HEK293 (cell line): ENCODE data around the gene GMPPA.

Experiments
- CTCF ChIA-PET: fragments of 350-600 bp; formaldehyde crosslinking; extraction: SDS; loops from one replicate; lab custom pipeline; 2021; ENCODE audit warnings: antibody characterized with exemption; lab: Yijun Ruan, JAX
- POLR2A ChIA-PET: fragments of 300-600 bp; formaldehyde crosslinking; extraction: SDS; loops from one replicate; lab custom pipeline; 2020; ENCODE audit warnings: antibody characterized with exemption, inconsistent platforms; lab: Yijun Ruan, JAX
- H3K27ac ChIP-seq: fragments of 200-500 bp; sonication (Bioruptor generic); 2 replicates; pipeline ENCODE4 v1.5.1; 2014; ENCODE audit warnings: low read depth, low read length, control low read depth, inconsistent platforms; ENCODE audit errors: extremely low read depth
- H3K36me3 ChIP-seq, 2 experiments: fragments of 200-500 bp in 1 of 2; sonication (Bioruptor generic) in 1 of 2; 1 replicate in 1 of 2; 2 replicates in 1 of 2; pipeline ENCODE4 v1.5.1; 2014 to 2017; ENCODE audit warnings: inconsistent platforms in 2 of 2, low read length in 2 of 2; ENCODE audit not compliant: control insufficient read depth in 2 of 2, insufficient read depth in 1 of 2
- H3K4me1 ChIP-seq: fragments of 200-500 bp; sonication (Bioruptor generic); 2 replicates; pipeline ENCODE4 v1.5.1; 2014; ENCODE audit warnings: mild to moderate bottlenecking, low read length, inconsistent platforms; ENCODE audit not compliant: control insufficient read depth, insufficient read depth
- H3K4me3 ChIP-seq: 2 replicates; pipeline ENCODE4 v1.5.1; 2011; ENCODE audit warnings: low read depth, mild to moderate bottlenecking, control low read depth, low read length, moderate library complexity
- H3K9me3 ChIP-seq: fragments of 200-500 bp; sonication (Bioruptor generic); 2 replicates; pipeline ENCODE4 v1.5.1; 2014; ENCODE audit warnings: low read depth, low read length, inconsistent platforms; ENCODE audit not compliant: control insufficient read depth, insufficient read depth
- BCL6B ChIP-seq: fragments of 450-650 bp; formaldehyde crosslinking; IDR thresholded peaks from 2 replicates; pipeline ENCODE4 v1.5.1; 2017; ENCODE audit warnings: missing biosample characterization, missing genetic modification characterization
- GLIS2 ChIP-seq: fragments of 450-650 bp; formaldehyde crosslinking; IDR thresholded peaks from 2 replicates; pipeline ENCODE4 v1.5.1; 2016; ENCODE audit warnings: missing biosample characterization, missing genetic modification characterization
- REST ChIP-seq: fragments of 450-650 bp; formaldehyde crosslinking; IDR thresholded peaks from 2 replicates; pipeline ENCODE4 v1.5.1; 2016; ENCODE audit warnings: missing biosample characterization, missing genetic modification characterization
- TCF7L2 ChIP-seq: IDR thresholded peaks from 2 replicates; pipeline ENCODE4 v1.6.1; 2011; ENCODE audit warnings: low read depth, mild to moderate bottlenecking, inconsistent platforms, low read length, moderate library complexity, borderline replicate concordance
- ZNF114 ChIP-seq: fragments of 450-650 bp; formaldehyde crosslinking; IDR thresholded peaks from 2 replicates; pipeline ENCODE4 v1.5.0; 2017; ENCODE audit warnings: missing biosample characterization, missing genetic modification characterization
- ZNF18 ChIP-seq: fragments of 450-650 bp; formaldehyde crosslinking; IDR thresholded peaks from 2 replicates; pipeline ENCODE4 v1.5.1; 2016; ENCODE audit warnings: missing biosample characterization, missing genetic modification characterization
- ZNF223 ChIP-seq: fragments of 450-650 bp; formaldehyde crosslinking; IDR thresholded peaks from 2 replicates; pipeline ENCODE4 v1.5.1; 2016; ENCODE audit warnings: missing biosample characterization, missing genetic modification characterization
- ZNF248 ChIP-seq: fragments of 450-650 bp; formaldehyde crosslinking; IDR thresholded peaks from 2 replicates; pipeline ENCODE4 v1.5.1; 2017; ENCODE audit warnings: missing biosample characterization, missing genetic modification characterization
- ZNF354C ChIP-seq: fragments of 450-650 bp; formaldehyde crosslinking; IDR thresholded peaks from 2 replicates; pipeline ENCODE4 v1.5.1; 2016; ENCODE audit warnings: missing biosample characterization, missing genetic modification characterization, low read depth, borderline replicate concordance
- ZNF404 ChIP-seq: fragments of 450-650 bp; formaldehyde crosslinking; IDR thresholded peaks from 2 replicates; pipeline ENCODE4 v1.5.1; 2017; ENCODE audit warnings: missing biosample characterization, missing genetic modification characterization
- ZNF449 ChIP-seq: fragments of 450-650 bp; formaldehyde crosslinking; IDR thresholded peaks from 2 replicates; pipeline ENCODE4 v1.5.1; 2017; ENCODE audit warnings: missing biosample characterization, mild to moderate bottlenecking, missing genetic modification characterization, moderate library complexity
- ZNF514 ChIP-seq: fragments of 450-650 bp; formaldehyde crosslinking; IDR thresholded peaks from 2 replicates; pipeline ENCODE4 v1.5.1; 2016; ENCODE audit warnings: missing biosample characterization, missing genetic modification characterization
- ZNF518A ChIP-seq: fragments of 450-650 bp; formaldehyde crosslinking; conservative IDR thresholded peaks from 2 replicates; pipeline ENCODE4 v1.5.1; 2016; ENCODE audit warnings: low read depth, missing biosample characterization, missing genetic modification characterization
- ZNF629 ChIP-seq: fragments of 450-650 bp; formaldehyde crosslinking; IDR thresholded peaks from 2 replicates; pipeline ENCODE4 v1.5.1; 2017; ENCODE audit warnings: missing biosample characterization, missing genetic modification characterization
- ZNF791 ChIP-seq: fragments of 450-650 bp; formaldehyde crosslinking; IDR thresholded peaks from 2 replicates; pipeline ENCODE4 v1.5.1; 2016; ENCODE audit warnings: missing biosample characterization, missing genetic modification characterization

Gene GMPPA

GRCh38 chr2:219507581-219508443 lies 9.1 kb downstream of the GMPPA start:
- no peak overlapping the region for H3K27ac ChIP-seq
- peaks cover 0 to 45% of the 10 kb centered on the region in 2 experiments; a peak in 2 of 3 replicates for H3K36me3 ChIP-seq
- ChIA-PET CTCF (interaction anchor here (0.5 to 9.5 kb wide), 4 partner anchors 10 to 105 kb away, joined by 3 to 150 read pairs (median 70); partner anchors contain the start of gene GMPPA), POLR2A (interaction anchor here (1.5 kb wide), 1 partner anchor 9 kb away, joined by 12 read pairs; the partner anchor contains the start of gene GMPPA)
- TF ChIP-seq ZNF514 (tag by site-specific recombination): no peak
- TF ChIP-seq ZNF449 (tag by site-specific recombination): no peak
- TF ChIP-seq ZNF354C (tag by site-specific recombination): no peak
- no peak for TF ChIP-seq ZNF223 (tag by site-specific recombination)
- peak; percentile 82 for TF ChIP-seq REST (tag by site-specific recombination)
- peak; percentile 38; the same call in 1 of the 2 replicates for TF ChIP-seq GLIS2 (tag by site-specific recombination)
- TF ChIP-seq ZNF629 (tag by site-specific recombination): no peak
- TF ChIP-seq ZNF404: no peak
- TF ChIP-seq ZNF518A (tag by site-specific recombination): no peak
- TF ChIP-seq TCF7L2: no peak
- TF ChIP-seq ZNF18 (tag by site-specific recombination): no peak
- no peak for TF ChIP-seq ZNF114 (tag by site-specific recombination)
- no peak for TF ChIP-seq ZNF248 (tag by site-specific recombination)
- no peak for TF ChIP-seq ZNF791 (tag by site-specific recombination)
- TF ChIP-seq BCL6B (tag by site-specific recombination): no peak
- H3K4me1 ChIP-seq: peaks cover 2% of the 10 kb centered on the region
- H3K9me3 ChIP-seq: no peaks in the 10 kb centered on the region
- no peak overlapping the region for H3K4me3 ChIP-seq
